NCI-H1092 (cell line): Measurements from ENCODE around the gene CCDC88C.
"Not testable (repeated sequence)": the region's sequence is repeated elsewhere in the genome, so short reads cannot be mapped to it uniquely, and the experiment has no call there.

Experiments used
- DNase-seq: peaks from one replicate; lab custom pipeline; 2025; lab: John Stamatoyannopoulos, UW

CCDC88C gene

GRCh38 chr14:91243074-91243471 lies 174.5 kb downstream of the CCDC88C start:
- DNase-seq, result no peak

DNA sequence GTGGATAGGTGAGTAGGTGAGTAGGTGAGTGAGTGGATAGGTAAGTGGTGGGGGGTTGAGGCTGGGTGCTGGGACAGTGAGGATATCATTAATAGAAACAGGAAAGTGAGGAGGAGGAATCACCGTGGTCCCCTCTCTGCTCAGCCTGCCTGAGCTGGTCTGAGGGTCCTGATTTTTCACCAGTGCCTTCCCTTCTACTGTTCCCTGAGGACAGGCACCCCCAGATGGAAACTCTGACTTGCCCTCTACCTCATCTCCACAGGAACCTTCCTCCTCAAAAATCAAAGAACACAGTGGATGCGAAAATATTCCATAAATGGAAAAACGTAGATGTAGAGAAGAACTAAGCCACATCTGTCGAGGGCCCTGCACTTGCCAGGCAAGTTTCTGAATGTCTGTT lies 175.0 kb downstream of the CCDC88C start:
- DNase-seq, result no peak

DNA sequence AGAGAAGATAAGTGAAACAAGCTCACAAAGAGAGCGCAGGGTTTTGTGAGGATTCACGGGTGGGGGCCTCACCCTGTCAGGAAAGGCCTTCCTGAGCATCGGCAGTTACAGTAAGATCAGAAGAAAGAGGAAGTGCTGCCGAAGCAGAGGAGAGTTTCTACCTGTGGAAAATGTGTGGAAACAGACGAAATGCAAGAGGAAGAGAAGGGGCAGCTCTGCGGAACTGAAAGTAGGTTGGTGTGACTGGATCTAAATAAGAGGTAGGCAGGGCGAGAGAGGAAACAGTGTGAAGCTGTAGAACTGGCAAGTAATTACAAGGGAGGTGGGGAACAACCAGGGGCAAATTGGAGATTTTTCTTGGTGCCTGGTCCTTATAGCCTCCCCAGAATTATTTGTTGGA lies 175.8 kb downstream of the CCDC88C start:
- DNase-seq, result no peak

- no peak for DNase-seq
Measured at GRCh38 chr14:91238661-91239060, 179.0 kb downstream of the CCDC88C start.

DNA sequence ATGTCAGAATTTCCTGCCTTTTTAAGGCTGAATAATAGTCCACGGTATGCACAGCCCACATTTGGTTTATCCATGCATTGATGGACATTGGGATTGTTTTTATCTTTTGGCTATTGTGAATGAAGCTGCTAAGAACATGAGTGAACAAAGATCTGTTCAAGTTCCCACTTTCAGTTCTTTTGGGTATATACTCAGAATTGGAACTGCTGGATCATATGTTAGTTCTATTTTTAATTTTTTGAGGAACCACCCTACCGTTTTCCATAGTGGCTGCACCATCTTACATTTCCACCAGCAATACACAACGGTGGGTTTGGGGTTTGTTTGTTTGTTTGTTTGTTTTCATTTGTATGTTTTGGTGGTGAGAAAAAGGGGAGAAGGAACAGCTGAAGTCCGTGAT lies 179.5 kb downstream of the CCDC88C start:
- no peak for DNase-seq

DNA sequence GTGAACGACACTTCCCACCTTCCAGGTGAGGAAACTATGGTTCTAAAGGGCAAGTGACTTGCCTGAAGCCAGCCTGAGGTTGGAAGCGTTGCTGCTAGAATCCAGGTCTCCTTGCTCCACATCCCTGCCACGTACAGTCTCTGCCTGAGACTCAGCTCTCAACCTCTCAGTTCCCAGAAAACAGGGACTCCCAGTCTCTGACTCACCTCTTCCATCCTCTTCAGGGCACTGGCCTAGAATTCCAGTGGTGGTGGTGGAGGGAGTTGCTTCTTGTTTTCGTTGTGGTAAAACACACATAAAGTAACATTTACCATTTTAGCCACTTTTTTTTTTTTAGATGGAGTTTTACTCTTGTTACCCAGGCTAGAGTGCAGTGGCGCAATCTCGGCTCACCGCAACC lies 180.4 kb downstream of the CCDC88C start:
- no peak for DNase-seq

GRCh38 chr14:91235841-91236240 lies 181.8 kb downstream of the CCDC88C start:
- no peak for DNase-seq

- DNase-seq, result no peak
Measured at GRCh38 chr14:91234791-91235114, 182.9 kb downstream of the CCDC88C start.

DNA sequence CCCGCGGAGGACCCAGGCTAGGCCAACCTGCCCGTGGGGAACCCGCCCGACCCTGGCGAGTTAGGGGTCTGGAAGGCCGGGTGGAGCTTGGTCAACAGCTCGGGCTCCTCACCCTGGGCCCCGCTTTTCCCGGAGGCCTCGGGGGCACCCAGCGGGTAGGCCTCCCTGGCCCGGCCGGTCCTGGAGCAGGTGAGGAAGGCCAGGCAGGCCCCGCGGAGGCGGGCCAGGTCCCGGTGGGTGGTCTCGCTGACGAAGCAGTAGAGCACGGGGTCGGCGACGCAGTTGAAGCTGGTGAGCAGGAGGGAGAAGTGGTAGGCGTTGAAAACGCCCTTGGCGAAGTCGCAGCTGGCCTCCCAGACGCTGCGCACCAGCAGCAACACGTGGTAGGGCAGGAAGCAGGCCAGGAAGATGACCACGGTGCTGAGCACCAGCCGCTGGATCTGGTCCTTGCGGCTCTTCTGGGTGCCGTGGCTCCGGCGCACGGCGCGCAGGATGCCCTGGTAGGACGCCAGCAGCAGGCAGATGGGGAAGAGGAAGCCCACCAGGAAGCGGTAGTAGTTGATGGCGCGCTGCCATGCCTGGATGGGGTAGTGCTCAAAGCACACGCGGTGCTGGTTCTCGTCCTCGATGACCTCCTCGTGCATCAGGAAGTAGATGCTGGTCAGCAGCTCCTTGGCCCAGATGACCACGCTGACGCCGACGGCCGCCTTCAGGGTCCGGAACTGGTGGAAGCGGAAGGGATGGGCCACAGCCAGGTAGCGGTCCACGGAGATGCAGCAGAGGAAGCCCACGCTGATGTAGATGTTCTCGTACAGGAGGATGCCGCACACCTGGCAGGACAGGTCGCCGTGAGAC lies 183.5 kb downstream of the CCDC88C start:
- no peak for DNase-seq

DNA sequence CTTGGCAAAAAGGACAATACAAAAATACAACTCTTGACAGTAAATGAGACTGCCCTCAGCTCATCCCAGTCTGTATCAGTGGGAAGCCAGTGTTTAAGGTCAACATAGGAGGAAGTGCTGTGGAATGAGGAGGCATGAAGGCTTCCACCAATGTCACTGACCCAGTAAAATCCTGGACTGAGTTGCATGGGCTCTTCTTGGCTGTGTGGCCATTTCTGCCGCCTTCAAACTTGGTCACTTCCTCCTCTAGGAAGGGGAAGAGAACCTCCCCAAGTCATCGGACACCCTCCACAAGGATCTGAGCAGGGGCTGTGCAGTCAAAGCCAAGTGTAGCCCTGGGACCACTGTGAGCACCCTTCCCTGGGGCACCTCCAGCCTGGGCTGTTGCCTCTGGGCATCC lies 185.0 kb downstream of the CCDC88C start:
- DNase-seq, result no peak

DNA sequence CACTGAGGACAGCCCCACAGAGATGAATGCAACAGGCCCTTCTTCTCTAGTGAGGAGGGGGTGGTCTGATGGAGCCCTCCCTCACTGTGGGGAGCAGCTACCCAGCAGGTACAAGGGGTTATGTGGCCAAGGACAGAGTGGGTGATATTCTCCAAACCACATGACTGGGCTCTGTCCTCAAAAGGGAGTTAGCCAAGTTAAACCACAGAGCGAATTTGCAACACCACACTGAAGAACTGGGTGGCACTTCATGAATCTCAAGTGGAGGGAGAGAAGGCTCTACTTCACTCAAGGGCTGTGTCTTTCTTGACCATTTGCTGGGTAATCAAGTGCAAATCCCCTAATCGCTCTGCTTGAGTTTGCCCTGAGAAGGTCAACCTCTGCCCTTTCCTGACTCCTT lies 185.6 kb downstream of the CCDC88C start:
- no peak for DNase-seq

DNA sequence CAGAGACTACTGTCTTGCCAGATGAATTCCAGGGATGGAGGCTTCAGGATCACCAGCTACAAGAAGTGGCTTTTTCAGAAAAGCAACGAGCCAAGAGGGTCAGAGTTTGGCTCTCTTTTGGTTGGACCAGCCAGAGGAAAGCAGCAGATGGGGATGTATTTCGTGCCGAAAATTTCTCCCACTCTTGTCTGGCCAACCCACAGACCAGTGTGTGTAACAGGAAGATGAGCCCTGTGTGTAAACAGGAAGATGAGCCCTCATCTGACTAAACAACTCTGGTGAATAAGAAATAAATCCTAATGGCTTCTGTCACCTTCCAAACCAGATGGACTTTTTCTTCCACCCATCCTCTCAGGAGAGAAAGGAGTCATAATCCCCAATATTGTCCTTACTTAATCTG lies 186.2 kb downstream of the CCDC88C start:
- DNase-seq, result no peak

- DNase-seq, result no peak
Measured at GRCh38 chr14:91230397-91231035, 187.1 kb downstream of the CCDC88C start.

- no peak for DNase-seq
Measured at GRCh38 chr14:91229743-91230200, 187.8 kb downstream of the CCDC88C start.

- no peak for DNase-seq
Measured at GRCh38 chr14:91229005-91229382, 188.6 kb downstream of the CCDC88C start.

DNA sequence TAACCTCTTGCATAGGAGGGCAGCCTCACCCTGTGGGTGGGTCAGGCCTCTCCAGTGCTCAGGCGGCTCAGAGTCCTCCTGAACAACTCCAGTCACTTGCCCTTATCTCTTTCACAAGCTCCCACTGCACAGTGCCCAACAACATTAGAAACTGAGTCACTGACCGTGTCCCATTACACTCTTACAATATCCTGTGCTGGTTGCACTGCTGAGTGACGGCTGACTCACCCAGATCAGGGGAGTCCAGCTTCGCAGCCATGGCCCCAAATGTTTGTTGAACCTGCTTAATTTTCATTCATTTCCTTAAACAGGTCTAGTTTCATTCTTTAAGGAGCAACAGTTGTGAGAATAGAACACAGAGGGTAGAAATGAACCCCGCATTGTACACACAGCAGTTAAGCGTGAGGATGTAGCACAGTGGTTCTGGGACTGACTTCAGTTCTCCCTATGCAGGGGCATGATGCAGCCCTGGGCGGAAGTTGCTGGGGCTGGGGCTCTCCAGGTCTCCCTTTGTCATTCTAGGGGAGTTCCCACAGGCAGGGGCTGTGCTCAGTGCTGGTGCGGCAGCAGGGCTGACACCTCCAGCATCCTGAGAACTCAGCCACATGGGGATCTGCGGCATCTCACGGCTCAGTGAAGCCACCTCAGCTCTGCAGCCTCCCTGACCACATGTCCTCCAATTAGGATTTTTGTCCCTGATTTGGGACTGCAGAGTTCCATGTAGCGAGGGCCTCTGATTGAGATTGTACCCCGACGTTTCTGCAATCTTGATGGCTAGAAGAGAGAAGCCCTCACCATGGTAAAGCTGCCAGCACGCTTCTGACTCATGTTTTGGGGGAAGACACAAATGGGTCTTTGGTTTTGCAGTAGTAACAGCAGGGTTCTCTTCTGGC lies 189.3 kb downstream of the CCDC88C start:
- no peak for DNase-seq

- DNase-seq, result no peak
Measured at GRCh38 chr14:91227183-91227628, 190.4 kb downstream of the CCDC88C start.

DNA sequence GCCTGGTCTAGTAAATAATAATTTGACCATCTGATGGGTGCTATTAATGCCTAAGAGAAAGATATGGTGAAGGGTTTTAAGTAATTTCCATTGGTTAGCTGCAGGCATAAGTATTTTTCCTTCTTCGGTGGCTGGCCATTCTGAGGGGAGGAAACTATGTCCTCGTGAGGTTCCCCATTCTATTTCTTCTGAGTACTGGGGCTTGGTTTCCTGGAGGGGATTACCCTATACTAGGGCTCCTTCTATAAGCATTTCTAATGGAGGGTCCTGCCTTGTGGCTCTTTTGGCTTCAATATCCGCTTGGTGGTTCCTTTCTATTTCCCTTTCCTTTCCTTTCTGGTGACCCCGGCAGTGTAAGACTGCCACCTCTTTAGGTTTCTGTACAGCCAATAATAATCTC lies 191.3 kb downstream of the CCDC88C start:
- DNase-seq, result not testable (repeated sequence)

DNA sequence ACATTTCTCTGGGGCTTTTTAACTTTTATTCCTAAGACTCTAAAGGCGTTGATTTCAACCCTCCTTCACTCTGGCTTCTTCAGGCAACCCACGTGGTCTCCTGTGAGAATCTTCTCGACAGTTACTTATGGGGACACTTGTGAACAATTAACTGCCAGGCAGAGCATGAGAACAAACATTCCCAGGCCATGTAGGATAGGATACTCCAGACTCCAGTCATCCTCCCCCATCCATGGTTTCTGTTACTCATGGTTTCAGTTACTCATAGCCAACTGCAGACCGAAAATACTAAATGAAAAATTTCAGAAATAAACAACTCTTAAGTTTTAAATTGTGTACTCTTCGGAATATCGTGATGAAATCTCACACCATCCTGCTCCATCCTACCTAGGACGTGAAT lies 192.6 kb downstream of the CCDC88C start:
- no peak for DNase-seq

GRCh38 chr14:91223028-91223783 lies 194.4 kb downstream of the CCDC88C start:
- peak; percentile 11 for DNase-seq
